GF-D8 (cell line): ENCODE data around the gene ESYT2.

Experiments used
- DNase-seq: peaks from one replicate; lab custom pipeline; 2025; lab: John Stamatoyannopoulos, UW

ESYT2 gene

DNA sequence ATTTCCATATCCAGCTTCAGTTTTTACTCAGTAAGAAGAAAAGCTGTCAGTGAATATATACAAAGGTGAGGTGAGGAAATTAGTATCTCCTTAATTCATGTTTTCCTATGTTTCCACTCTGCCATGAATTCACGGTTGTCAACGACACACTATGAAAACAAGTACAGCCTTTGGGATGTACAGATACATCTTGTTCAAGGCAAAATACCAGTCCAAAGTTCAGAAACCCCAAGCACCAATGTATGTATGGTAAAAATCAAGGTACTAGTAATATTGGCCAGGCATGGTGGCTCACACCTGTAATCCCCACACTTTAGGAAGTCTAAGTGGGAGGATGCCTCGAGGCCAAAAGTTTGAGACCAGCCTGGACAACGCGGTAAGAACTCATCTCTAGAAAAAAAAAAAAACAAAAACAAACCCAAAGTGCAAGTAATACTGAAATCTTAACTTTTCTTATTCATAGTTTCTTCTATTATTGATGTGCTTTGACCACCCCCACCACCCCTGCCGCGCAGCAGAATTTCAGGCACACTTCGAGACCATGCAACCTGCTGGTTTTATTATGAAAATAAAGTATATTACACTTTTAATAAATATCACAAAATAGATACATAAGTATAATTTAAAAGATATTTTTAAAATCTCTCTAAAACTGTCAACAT lies 3.5 kb downstream of the ESYT2 start:
- no peak for DNase-seq

- DNase-seq = peak; percentile 96
Observed at GRCh38 chr7:158824028-158824427, 5.3 kb downstream of the ESYT2 start.

- DNase-seq = no peak
Observed at GRCh38 chr7:158821171-158822031, 7.9 kb downstream of the ESYT2 start.

DNA sequence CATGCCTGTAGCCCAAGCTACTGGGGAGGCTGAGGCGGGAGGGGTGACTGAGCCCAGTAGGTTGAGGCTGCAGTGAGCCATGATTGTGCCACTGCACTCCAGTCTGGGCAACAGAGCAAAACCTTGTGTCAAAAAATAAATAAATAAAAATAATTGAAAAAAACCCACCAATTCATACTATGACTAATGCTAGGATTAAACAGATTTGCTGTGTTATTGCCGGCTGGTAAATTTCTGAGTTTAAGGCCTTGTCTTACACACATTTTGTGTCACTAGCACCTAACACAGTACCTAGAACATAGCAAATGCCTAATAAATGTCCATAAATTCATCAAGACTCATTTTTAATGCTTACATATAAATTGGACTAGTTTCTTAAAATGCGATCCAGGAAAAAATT lies 8.7 kb downstream of the ESYT2 start:
- no peak for DNase-seq

DNA sequence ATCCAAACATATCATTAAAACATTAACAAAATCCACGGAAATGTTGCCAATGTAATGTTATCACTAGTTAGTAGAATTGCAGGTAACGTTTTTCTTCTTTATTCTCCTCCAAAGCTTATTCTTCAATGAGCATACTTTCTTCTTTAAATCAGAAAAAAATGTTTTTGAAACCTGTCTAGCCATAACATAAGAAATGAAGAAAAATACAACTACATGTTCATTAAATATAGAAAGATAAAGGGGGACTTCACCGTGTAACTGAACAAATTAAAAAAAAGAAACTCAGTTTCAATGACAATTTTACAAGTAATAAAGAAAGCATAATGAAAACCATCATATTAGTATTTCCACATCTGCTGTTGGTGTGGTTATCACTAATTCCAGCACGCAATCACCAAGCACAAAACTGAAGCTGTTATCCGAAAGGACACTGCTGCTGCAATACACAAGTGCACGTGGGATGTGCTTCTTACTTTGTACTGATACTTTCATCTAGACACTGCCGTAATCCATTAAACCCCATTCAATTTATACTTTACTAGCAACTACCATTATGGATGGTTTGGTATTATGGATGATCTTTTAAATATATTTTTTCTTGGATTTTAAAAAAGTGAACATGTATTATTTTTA lies 9.6 kb downstream of the ESYT2 start:
- DNase-seq = peak; percentile 46

DNA sequence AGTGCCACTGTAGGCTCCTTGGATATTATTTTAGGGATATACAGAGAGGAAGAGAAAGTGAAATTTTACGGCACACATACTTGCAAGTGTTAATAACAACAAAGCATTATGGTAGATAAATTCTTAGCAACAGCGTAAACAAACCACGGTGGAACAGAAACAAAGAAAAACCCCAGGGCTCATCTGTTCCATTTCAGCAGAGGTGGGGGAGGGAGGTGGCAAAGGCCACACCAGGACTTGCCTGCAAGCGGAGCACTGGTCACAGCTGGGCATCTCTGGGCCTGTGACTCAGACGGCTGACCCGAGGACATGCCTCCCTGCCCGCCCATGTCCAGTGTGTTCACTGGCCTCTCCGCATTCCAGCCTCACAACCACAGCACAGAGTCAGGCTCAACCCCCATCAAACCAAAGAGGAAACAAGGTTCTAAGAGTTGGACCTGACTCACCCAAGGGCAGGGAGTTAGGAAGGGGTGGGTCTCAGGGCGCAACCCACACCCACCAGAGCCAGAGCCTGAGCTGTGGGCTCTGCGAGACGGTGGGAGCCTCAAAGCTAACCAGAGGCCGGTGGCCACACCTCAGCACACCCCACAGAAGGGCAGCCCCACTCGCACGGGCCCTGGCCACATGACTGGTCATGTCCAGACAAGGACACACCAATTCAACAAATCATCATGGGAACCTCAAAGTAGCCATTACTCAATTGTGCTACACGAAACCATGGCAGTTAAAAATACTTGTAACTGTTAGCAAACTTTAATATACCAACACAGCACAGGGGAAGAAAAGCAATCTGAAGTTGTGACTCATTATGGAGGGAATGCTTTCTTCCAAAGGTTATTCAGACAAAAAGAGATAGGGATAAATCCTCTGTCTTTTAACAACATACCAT lies 10.7 kb downstream of the ESYT2 start:
- peak; percentile 60 for DNase-seq

DNA sequence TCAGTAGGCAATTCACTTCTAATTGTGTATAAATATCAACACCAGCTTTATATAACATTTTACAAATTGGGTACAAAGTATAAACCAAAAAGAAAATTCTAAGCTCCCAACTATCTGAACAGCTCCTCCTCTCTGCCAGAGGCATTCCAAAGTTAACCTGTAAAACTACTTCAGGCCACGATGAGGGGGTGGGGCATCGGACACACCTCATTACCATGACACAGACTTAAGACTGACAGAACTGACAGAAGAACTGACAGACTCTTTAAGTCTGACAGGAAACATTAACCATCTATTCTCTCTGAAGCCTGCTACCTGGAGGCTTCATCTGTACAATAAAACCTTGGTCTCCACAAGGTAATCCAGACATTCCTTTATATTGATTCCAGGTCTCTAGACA lies 12.3 kb downstream of the ESYT2 start:
- DNase-seq = no peak

DNA sequence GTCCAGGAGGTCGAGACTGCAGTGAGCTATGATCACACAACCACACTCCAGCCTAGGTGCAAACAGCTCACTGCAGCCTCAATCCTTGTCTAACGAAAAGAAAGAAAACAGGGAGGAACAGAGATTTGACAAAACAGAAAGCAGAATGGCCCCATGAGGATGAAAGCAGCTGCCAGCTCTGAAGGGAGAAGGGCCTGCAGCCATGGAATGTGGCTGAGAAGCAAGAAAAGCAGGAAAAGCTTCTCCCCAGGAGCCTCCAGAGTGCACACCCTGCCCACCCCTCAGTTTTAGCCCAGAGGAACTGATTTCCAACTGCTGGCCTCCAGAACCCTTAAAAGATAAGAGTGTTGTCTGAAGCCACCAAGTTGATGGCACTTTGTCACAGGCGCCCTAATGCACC lies 13.0 kb downstream of the ESYT2 start:
- no peak for DNase-seq

- no peak for DNase-seq
Observed at GRCh38 chr7:158815800-158816128, 13.5 kb downstream of the ESYT2 start.

GRCh38 chr7:158815083-158815799 lies 14.1 kb downstream of the ESYT2 start:
- DNase-seq = no peak

DNA sequence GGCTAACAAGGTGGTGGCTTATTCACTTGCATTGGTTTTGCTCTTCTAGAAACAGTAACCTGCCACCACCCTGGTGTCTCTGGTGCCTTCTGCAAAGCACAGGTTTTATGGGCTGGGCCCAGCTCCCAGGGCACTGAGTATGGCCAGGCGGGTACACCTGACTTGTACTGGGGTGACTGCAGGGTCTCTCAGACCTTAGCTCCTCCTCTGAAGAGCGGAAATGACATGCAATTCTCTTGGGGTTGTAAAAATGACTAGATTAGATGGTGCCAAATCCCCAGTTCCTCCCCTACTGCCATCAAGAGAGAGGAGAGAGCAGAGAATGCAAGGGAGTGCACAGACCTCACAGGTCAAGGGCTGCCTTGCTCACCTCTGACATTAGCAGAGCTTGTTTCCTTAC lies 14.7 kb downstream of the ESYT2 start:
- DNase-seq = no peak

DNA sequence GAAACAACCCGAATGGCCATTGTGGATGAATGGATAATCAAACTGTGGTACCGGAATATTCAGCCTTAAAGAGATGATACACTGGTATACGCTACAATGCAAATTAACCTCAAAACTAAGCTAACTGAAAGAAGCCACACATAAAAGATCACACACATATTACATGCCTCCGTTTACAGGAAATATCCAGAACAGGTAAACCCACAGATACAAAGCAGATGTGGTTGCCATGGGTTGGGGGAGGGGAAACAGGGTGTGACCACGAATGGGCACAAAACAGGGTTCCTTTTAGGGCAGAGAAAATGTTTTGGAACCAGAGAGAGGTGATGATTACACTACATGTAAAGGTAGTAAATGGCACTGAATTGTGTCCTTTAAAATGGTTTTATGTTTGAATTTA lies 16.6 kb downstream of the ESYT2 start:
- no peak for DNase-seq

GRCh38 chr7:158811894-158812293 lies 17.4 kb downstream of the ESYT2 start:
- no peak for DNase-seq

DNA sequence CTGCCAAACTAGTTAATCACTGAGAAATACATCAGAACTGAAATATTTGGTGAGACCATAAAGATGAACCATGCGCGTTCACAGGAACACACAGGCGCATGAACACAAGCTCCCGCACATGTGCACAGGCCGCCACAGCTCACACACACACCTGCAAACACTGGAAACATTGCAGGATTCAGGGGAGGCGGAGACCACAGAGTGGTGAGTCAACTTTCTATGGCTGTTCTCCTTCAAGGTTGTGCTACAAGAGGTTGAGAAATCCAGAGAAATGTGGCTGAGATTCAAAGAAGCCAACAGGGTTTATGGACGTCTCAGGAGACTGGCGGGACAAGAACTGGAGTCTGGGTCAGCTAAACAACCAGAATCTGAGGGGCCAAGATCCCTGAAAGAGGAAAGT lies 17.8 kb downstream of the ESYT2 start:
- peak; percentile 58 for DNase-seq

- DNase-seq = no peak
Observed at GRCh38 chr7:158810846-158811245, 18.5 kb downstream of the ESYT2 start.

GRCh38 chr7:158809596-158809995 lies 19.7 kb downstream of the ESYT2 start:
- DNase-seq = no peak

DNA sequence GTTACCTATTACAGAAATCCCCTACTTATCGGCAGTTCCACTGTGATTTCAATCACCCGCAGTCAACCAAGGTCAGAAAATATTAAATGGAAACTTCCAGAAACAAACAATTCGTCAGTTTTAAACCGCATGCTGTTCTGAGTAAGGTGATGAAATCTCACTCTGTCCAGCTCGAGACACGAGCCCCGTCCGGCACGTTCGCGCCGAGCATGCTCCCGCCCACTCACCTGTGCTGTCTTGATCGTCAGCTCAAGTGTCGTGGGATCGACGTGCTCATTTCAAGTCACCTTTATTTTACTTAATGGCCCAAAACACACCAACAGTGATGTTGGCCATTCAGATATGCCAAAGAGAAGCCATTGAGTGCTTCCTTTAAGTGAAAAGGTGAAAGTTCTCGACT lies 21.2 kb downstream of the ESYT2 start:
- no peak for DNase-seq

DNA sequence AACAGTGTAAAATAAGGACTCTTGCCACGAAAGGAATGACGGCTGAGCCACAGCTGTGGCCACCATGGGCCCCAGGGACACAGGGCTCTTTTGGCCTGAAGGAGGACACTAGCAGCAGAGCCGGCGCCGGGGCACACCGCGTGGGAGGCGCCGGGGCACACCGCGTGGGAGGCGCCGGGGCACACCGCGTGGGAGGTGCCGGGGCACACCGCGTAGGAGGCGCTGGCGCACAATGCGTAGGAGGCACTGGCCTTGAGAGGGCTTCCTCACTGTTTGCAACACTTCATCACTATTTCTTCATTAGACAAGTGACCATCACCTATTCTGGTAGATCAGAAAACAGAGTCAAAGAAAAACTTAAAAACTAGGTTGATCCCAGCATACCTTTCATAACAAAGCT lies 23.4 kb downstream of the ESYT2 start:
- DNase-seq = no peak

DNA sequence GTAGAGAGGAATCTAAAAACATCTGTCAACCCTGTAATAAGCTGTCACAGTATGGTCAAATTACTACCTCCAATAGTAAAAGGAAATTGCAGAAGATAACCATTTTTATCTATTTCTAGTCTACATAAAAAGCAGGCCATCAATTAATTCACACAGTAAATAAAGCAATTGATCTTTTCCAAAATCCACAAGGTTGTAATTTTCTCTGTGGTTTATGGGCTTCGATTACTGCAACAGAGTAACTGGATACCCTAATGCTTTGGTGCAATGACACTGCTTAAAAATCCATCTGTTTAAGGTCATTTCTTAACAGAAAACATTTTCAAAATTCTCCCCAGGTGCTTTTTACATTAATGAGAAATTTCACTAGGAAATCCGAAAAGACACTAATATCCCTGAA lies 23.9 kb downstream of the ESYT2 start:
- no peak for DNase-seq

- DNase-seq = no peak
Observed at GRCh38 chr7:158804335-158804734, 25.0 kb downstream of the ESYT2 start.

DNA sequence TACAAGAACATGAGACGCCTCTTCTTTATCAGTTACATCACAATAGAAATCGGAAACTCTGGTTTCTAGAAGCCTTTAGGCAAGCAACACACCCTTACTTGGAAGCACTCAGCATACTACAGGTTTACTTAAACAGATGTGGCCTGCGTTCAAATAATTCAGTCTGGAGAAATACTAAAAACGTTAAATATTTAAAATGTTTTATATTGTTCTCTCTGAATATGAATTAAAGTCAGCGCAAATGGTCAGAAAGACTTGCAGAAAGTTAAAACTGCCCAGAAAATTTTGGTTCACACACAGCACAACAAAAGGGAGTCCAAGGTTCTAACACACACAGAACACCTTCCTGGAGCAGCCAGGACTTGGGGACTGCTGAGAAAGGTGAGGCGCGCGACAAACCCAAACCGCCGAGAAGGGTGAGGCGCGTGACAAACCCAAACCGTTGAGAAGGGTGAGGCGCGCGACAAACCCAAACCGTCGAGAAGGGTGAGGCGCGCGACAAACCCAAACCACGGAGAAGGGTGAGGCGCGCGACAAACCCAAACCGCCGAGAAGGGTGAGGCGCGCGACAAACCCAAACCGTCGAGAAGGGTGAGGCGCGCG lies 25.8 kb downstream of the ESYT2 start:
- DNase-seq = no peak
